Right lobe of liver (tissue), 6 donors: ENCODE data around the gene GPAT3. TPM values are rescaled to one million over a fixed set of nuclear protein-coding genes. Genes with fewer than 3 reads are reported as not detected.

Experiments used
- ATAC-seq, 4 donors: fragments of 200-7000 bp; cut with Tn5 transposase; one replicate each; pipeline ENCODE4 v1.9.1; 2020; ENCODE audit warnings: mild to moderate bottlenecking in 4 of 4, moderate library complexity in 4 of 4
- DNase-seq, 3 donors: peaks; one replicate each; pipeline ENCODE4 v3.0.0-alpha.2; 2020
- H3K27ac ChIP-seq, 3 donors: fragments of 200-600 bp; one replicate each; pipeline ENCODE4 v1.8.0; 2022
- H3K27me3 ChIP-seq, 2 donors: fragments of 200-600 bp; one replicate each; pipeline ENCODE4 v1.8.0; 2022
- H3K36me3 ChIP-seq, 4 donors: fragments of 200-600 bp; sonication (generic) in 1 of 4; one replicate each; pipeline versions ENCODE4 v1.5.1 to v1.8.0; 2017 to 2022; ENCODE audit warnings: control low read depth in 1 of 4
- H3K4me1 ChIP-seq, 4 donors: fragments of 200-600 bp; sonication (generic) in 1 of 4; one replicate each; pipeline versions ENCODE4 v1.5.1 to v1.8.0; 2017 to 2022; ENCODE audit warnings: control low read depth in 1 of 4
- H3K4me3 ChIP-seq, 3 donors: fragments of 200-600 bp; one replicate each; pipeline ENCODE4 v1.8.0; 2022
- H3K9me3 ChIP-seq, 4 donors: fragments of 200-600 bp; sonication (generic) in 1 of 4; one replicate each; pipeline versions ENCODE4 v1.5.1 to v1.8.0; 2017 to 2022; ENCODE audit warnings: control low read depth in 1 of 4
- CTCF ChIP-seq, 4 donors: fragments of 200-600 bp in 3 of 4; fragments of 450-650 bp in 1 of 4; IDR thresholded peaks; one replicate each; pipeline versions ENCODE4 v1.5.1 to v1.8.0; 2016 to 2022; ENCODE audit warnings: antibody characterized with exemption in 4 of 4, mild to moderate bottlenecking in 2 of 4
- POLR2A ChIP-seq: fragments of 450-650 bp; IDR thresholded peaks from one replicate; pipeline ENCODE4 v1.6.1; 2017; ENCODE audit warnings: antibody characterized with exemption, mild to moderate bottlenecking
- WGBS: methylation state at CpG from one replicate; pipeline ENCODE4 v1.1.6; 2018; ENCODE audit warnings: low coverage, low lambda C conversion rate; ENCODE audit not compliant: insufficient coverage; ENCODE audit errors: missing lambda C conversion rate; 5-methylcytosine and 5-hydroxymethylcytosine counted together
- intact Hi-C, 2 donors: fragments of 100-400 bp; cut with DNase I; formaldehyde crosslinking; loops; one replicate each; pipeline versions ENCODE4 v1.11.2 to v1.14.1; 2022
- small RNA-seq, 2 experiments: library from RNA; depleted of rRNA; stranded (forward); fragments of <200 nt; gene quantifications; one replicate each; pipeline ENCODE3, GENCODE V24; 2016
- total RNA-seq, 6 experiments: library from RNA; depleted of rRNA in 2 of 6; stranded (reverse); fragments of >200 nt in 2 of 6; fragmentation: NEBNext Ultra II Directional in 3 of 6; extraction: Animal tissue kit (Norgen Biotek cat#: 25700) in 3 of 6; gene quantifications; one replicate each; pipeline versions ENCODE4 v1.1.0 to v1.2.4, GENCODE V29; 2016 to 2023
- donor health status: DM: no; HTN: yes; CAD: no.
- donor health status: DM: no; HTN: no; CAD: no.
- donor health status: DM: no; HTN: no; CAD: no.
- donor health status: DM: no; HTN: yes; CAD: no.
- donor health status: DM: no; HTN: yes; CAD: no.

The GPAT3 gene
- total RNA-seq, 6 experiments from 2014 or later, result 5.1 to 9.0 (median 5.7) TPM

GRCh38 chr4:83651846-83652245, 115.9 kb downstream of the GPAT3 start:
- no peak for ATAC-seq
- TF ChIP-seq CTCF (IDR thresholded peaks at IDR 0.05) (no peak), POLR2A (no peak)
- WGBS, result 65% methylated on average over 4 of the region's 4 CpGs

More at GRCh38 chr4:83651846-83652245, 115.9 kb downstream of the GPAT3 start:
- no peak overlapping the region for H3K27ac ChIP-seq
- H3K27me3 ChIP-seq, result no peaks in the 10 kb centered on the region
- no peak for DNase-seq
- H3K4me3 ChIP-seq, result no peak overlapping the region
- H3K4me1 ChIP-seq, result no peaks in the 10 kb centered on the region
- intact Hi-C loops, result no loop called here
- H3K36me3 ChIP-seq, result no peaks in the 10 kb centered on the region
- no peaks in the 10 kb centered on the region for H3K9me3 ChIP-seq

Small RNA genes lying within 50 kb of the gene (small RNA-seq; reads per million reads assigned to genes)
- gene RF00019, result 0 reads per million in 2 experiments

Other genes with a start within 250 kb of the GPAT3 start
- 1 to 10 TPM in 3 of 6 experiments, under 1 TPM in 3; 0.68 to 2.0 (median 1.2) TPM for gene HPSE, start 201.3 kb upstream of the GPAT3 start, total RNA-seq
- 1 to 10 TPM; 5.6 to 8.0 (median 7.5) TPM for gene HELQ, start 80.3 kb upstream of the GPAT3 start, total RNA-seq
- gene MRPS18C, start 80.0 kb upstream of the GPAT3 start, total RNA-seq, result 10 to 100 TPM; 22.4 to 29.1 (median 24.1) TPM
- 1 to 10 TPM; 1.6 to 3.3 (median 2.6) TPM for gene ABRAXAS1, start 51.0 kb upstream of the GPAT3 start, total RNA-seq